ENCODE data around the gene NFIC. TPM values are rescaled to one million over a fixed set of nuclear protein-coding genes. Genes with fewer than 3 reads are reported as not detected.
"Not testable (repeated sequence)": the region's sequence is repeated elsewhere in the genome, so short reads cannot be mapped to it uniquely, and the experiment has no call there.

Gene NFIC
- total and polyA plus RNA-seq, 2 of the 4 experiments (the other 2 are of a cell fraction), result 21.9 to 32.1 TPM

- POLR2A ChIA-PET (ENCODE audit: unreplicated experiment); H2AFZ ChIP-seq (replicated peaks; ENCODE audit: low read length, poor library complexity); BruUV-seq (replicated peaks); H3K9me3 ChIP-seq (ENCODE audit: control insufficient read depth, insufficient read depth, low read length); H3K23ac ChIP-seq (ENCODE audit: low read depth, low read length); CTCF ChIA-PET; H3K4me2 ChIP-seq (ENCODE audit: low read depth, low read length); H2BK5ac ChIP-seq (ENCODE audit: low read depth, low read length, poor library complexity, severe bottlenecking); H2BK20ac ChIP-seq (ENCODE audit: low read depth, low read length); H2AK9ac ChIP-seq (replicated peaks; ENCODE audit: low read depth, low read length, poor library complexity); H2BK120ac ChIP-seq (ENCODE audit: low read depth, low read length); H3K27me3 ChIP-seq (ENCODE audit: control insufficient read depth, insufficient read depth, low read length); H3K36me3 ChIP-seq (ENCODE audit: control insufficient read depth, insufficient read depth, low read length); H4K5ac ChIP-seq (ENCODE audit: low read depth, low read length); DNase-seq; intact Hi-C loops (cut with micrococcal nuclease); dilution Hi-C loops (cut with HindIII; ENCODE audit: low sequenced_read_pairs, unreplicated experiment); H3K4me3 ChIP-seq (ENCODE audit: insufficient read depth, low read depth, low read length); H3K27ac ChIP-seq (ENCODE audit: insufficient read depth, low read length); H3K18ac ChIP-seq (ENCODE audit: low read depth, low read length); H2BK15ac ChIP-seq (ENCODE audit: low read depth, low read length); H3K79me1 ChIP-seq (ENCODE audit: low read depth in 1 of 2, low read length in 2 of 2); H3K9me1 ChIP-seq (ENCODE audit: insufficient read depth, low read length); H4K20me1 ChIP-seq (ENCODE audit: insufficient read depth, low read length); ATAC-seq (ENCODE audit: low read depth); H4K8ac ChIP-seq (ENCODE audit: low read depth in 2 of 2, low read length in 2 of 2); H3K4ac ChIP-seq (ENCODE audit: low read depth, low read length); H3K56ac ChIP-seq (ENCODE audit: extremely low read depth, insufficient read depth, low read length); H3K9ac ChIP-seq (ENCODE audit: low read depth, low read length); H3K14ac ChIP-seq (replicated peaks; ENCODE audit: low read depth, low read length); H4K91ac ChIP-seq (ENCODE audit: insufficient read depth, low read depth, low read length): not testable (repeated sequence)
- peaks cover 20% of the 10 kb centered on the region for H3K4me1 ChIP-seq (ENCODE audit: control insufficient read depth, insufficient read depth, low read length)
- in situ Hi-C loops (cut with MboI; ENCODE audit: low sequenced_read_pairs), result loop anchor here (5.0 kb wide), 1 partner anchor 100 kb away; no protein-coding TSS in a partner anchor
- 75% methylated on average over 1 of the region's 1 CpG; no CpG with 5 or more reads in 1 of the 2 experiments for WGBS, 2 experiments (ENCODE audit: extremely low coverage in 2 of 2, insufficient read length in 1 of 2)
- H2AK5ac ChIP-seq (ENCODE audit: low read depth, low read length), result peak overlapping the region; percentile 78; the same call in 1 of the 2 replicates
Observed at GRCh38 chr19:3332232-3332631, 34.2 kb upstream of the NFIC start.
